Measurements from ENCODE around the gene AP4S1. TPM values are rescaled to one million over a fixed set of nuclear protein-coding genes. Genes with fewer than 3 reads are reported as not detected.

The AP4S1 gene
- total RNA-seq, 2 donors from 2014 or later = 4.3 to 5.9 TPM

GRCh38 chr14:31106768-31107167, 81.3 kb downstream of the AP4S1 start:
- peak; percentile 91 for ATAC-seq (replicated peaks)
- peaks cover 5% of the 10 kb centered on the region for H3K4me1 Mint-ChIP-seq
- H3K27ac Mint-ChIP-seq = peak overlapping the region; percentile 80
- peaks cover 100% of the 10 kb centered on the region for H3K36me3 Mint-ChIP-seq (ENCODE audit: low read depth)
- no peak overlapping the region for H3K4me3 Mint-ChIP-seq
- H3K9me3 Mint-ChIP-seq = no peaks in the 10 kb centered on the region
- H3K27me3 Mint-ChIP-seq = no peaks in the 10 kb centered on the region

GRCh38 chr14:31109257-31109656, 83.8 kb downstream of the AP4S1 start:
- Mint-ChIP-seq H3K36me3 (ENCODE audit: low read depth) (peaks cover 100% of the 10 kb centered on the region), H3K9me3 (no peaks in the 10 kb centered on the region), H3K4me1 (peaks cover 5% of the 10 kb centered on the region), H3K4me3 (no peak overlapping the region), H3K27ac (no peak overlapping the region), H3K27me3 (no peaks in the 10 kb centered on the region)
- ATAC-seq (replicated peaks) = no peak

GRCh38 chr14:31110872-31111271, 85.4 kb downstream of the AP4S1 start:
- ATAC-seq (replicated peaks) = no peak
- Mint-ChIP-seq H3K9me3 (no peaks in the 10 kb centered on the region), H3K4me1 (peaks cover 5% of the 10 kb centered on the region), H3K27me3 (no peaks in the 10 kb centered on the region), H3K4me3 (no peak overlapping the region), H3K27ac (no peak overlapping the region), H3K36me3 (ENCODE audit: low read depth) (peaks cover 100% of the 10 kb centered on the region)

GRCh38 chr14:31113794-31114193, 88.3 kb downstream of the AP4S1 start:
- ATAC-seq (replicated peaks) = no peak
- Mint-ChIP-seq H3K4me3 (no peak overlapping the region), H3K9me3 (no peaks in the 10 kb centered on the region), H3K36me3 (ENCODE audit: low read depth) (peaks cover 100% of the 10 kb centered on the region), H3K27ac (no peak overlapping the region), H3K4me1 (no peaks in the 10 kb centered on the region), H3K27me3 (no peaks in the 10 kb centered on the region)

GRCh38 chr14:31118892-31119291, 93.4 kb downstream of the AP4S1 start:
- Mint-ChIP-seq H3K27me3 (no peaks in the 10 kb centered on the region), H3K36me3 (ENCODE audit: low read depth) (peaks cover 100% of the 10 kb centered on the region), H3K4me1 (peaks cover under 1% of the 10 kb centered on the region), H3K4me3 (no peak overlapping the region), H3K27ac (no peak overlapping the region), H3K9me3 (no peaks in the 10 kb centered on the region)
- no peak for ATAC-seq (replicated peaks)

GRCh38 chr14:31122098-31122611, 96.7 kb downstream of the AP4S1 start:
- Mint-ChIP-seq H3K27me3 (no peaks in the 10 kb centered on the region), H3K4me1 (peaks cover 12% of the 10 kb centered on the region), H3K27ac (no peak overlapping the region), H3K9me3 (no peaks in the 10 kb centered on the region), H3K36me3 (ENCODE audit: low read depth) (peaks cover 96% of the 10 kb centered on the region), H3K4me3 (no peak overlapping the region)
- no peak for ATAC-seq (replicated peaks)

GRCh38 chr14:31122921-31123320, 97.5 kb downstream of the AP4S1 start:
- no peaks in the 10 kb centered on the region for H3K9me3 Mint-ChIP-seq
- H3K27me3 Mint-ChIP-seq = no peaks in the 10 kb centered on the region
- no peak for ATAC-seq (replicated peaks)
- no peak overlapping the region for H3K4me3 Mint-ChIP-seq
- H3K36me3 Mint-ChIP-seq (ENCODE audit: low read depth) = peaks cover 96% of the 10 kb centered on the region
- H3K4me1 Mint-ChIP-seq = peaks cover 16% of the 10 kb centered on the region
- H3K27ac Mint-ChIP-seq = no peak overlapping the region

GRCh38 chr14:31124197-31124596, 98.7 kb downstream of the AP4S1 start:
- Mint-ChIP-seq H3K4me1 (peaks cover 26% of the 10 kb centered on the region), H3K9me3 (no peaks in the 10 kb centered on the region), H3K27me3 (no peaks in the 10 kb centered on the region), H3K36me3 (ENCODE audit: low read depth) (peaks cover 96% of the 10 kb centered on the region), H3K27ac (peak overlapping the region; percentile 59), H3K4me3 (peak overlapping the region; percentile 32)
- ATAC-seq (replicated peaks) = peak; percentile 61

- no peak overlapping the region for H3K4me3 Mint-ChIP-seq
- no peak overlapping the region for H3K27ac Mint-ChIP-seq
- H3K27me3 Mint-ChIP-seq = no peaks in the 10 kb centered on the region
- H3K9me3 Mint-ChIP-seq = no peaks in the 10 kb centered on the region
- H3K36me3 Mint-ChIP-seq (ENCODE audit: low read depth) = peaks cover 94% of the 10 kb centered on the region
- H3K4me1 Mint-ChIP-seq = peaks cover 26% of the 10 kb centered on the region
- no peak for ATAC-seq (replicated peaks)
Observed at GRCh38 chr14:31125231-31125630, 99.8 kb downstream of the AP4S1 start.

- no peak for ATAC-seq (replicated peaks)
- Mint-ChIP-seq H3K9me3 (no peaks in the 10 kb centered on the region), H3K36me3 (ENCODE audit: low read depth) (peaks cover 94% of the 10 kb centered on the region), H3K27ac (no peak overlapping the region), H3K27me3 (no peaks in the 10 kb centered on the region), H3K4me1 (peaks cover 26% of the 10 kb centered on the region), H3K4me3 (no peak overlapping the region)
Observed at GRCh38 chr14:31126680-31127079, 101.2 kb downstream of the AP4S1 start.

GRCh38 chr14:31127690-31128089, 102.2 kb downstream of the AP4S1 start:
- peak overlapping the region; percentile 14 for H3K27ac Mint-ChIP-seq
- peaks cover 93% of the 10 kb centered on the region for H3K36me3 Mint-ChIP-seq (ENCODE audit: low read depth)
- H3K9me3 Mint-ChIP-seq = no peaks in the 10 kb centered on the region
- no peak overlapping the region for H3K4me3 Mint-ChIP-seq
- H3K4me1 Mint-ChIP-seq = peaks cover 26% of the 10 kb centered on the region
- no peaks in the 10 kb centered on the region for H3K27me3 Mint-ChIP-seq
- ATAC-seq (replicated peaks) = peak; percentile 94

- Mint-ChIP-seq H3K36me3 (ENCODE audit: low read depth) (peaks cover 93% of the 10 kb centered on the region), H3K9me3 (no peaks in the 10 kb centered on the region), H3K27ac (peak overlapping the region; percentile 14), H3K27me3 (no peaks in the 10 kb centered on the region), H3K4me3 (no peak overlapping the region), H3K4me1 (peaks cover 29% of the 10 kb centered on the region)
- ATAC-seq (replicated peaks) = no peak
Observed at GRCh38 chr14:31128601-31129526, 103.4 kb downstream of the AP4S1 start.

GRCh38 chr14:31133133-31133532, 107.7 kb downstream of the AP4S1 start:
- no peak overlapping the region for H3K4me3 Mint-ChIP-seq
- peak overlapping the region; percentile 77 for H3K27ac Mint-ChIP-seq
- peaks cover 91% of the 10 kb centered on the region for H3K36me3 Mint-ChIP-seq (ENCODE audit: low read depth)
- no peaks in the 10 kb centered on the region for H3K9me3 Mint-ChIP-seq
- peaks cover 13% of the 10 kb centered on the region for H3K4me1 Mint-ChIP-seq
- H3K27me3 Mint-ChIP-seq = no peaks in the 10 kb centered on the region
- ATAC-seq (replicated peaks) = no peak

GRCh38 chr14:31137214-31137889, 111.9 kb downstream of the AP4S1 start:
- peaks cover 3% of the 10 kb centered on the region for H3K4me1 Mint-ChIP-seq
- peak overlapping the region; percentile 69 for H3K27ac Mint-ChIP-seq
- no peaks in the 10 kb centered on the region for H3K27me3 Mint-ChIP-seq
- no peak overlapping the region for H3K4me3 Mint-ChIP-seq
- no peak for ATAC-seq (replicated peaks)
- H3K36me3 Mint-ChIP-seq (ENCODE audit: low read depth) = peaks cover 92% of the 10 kb centered on the region
- H3K9me3 Mint-ChIP-seq = no peaks in the 10 kb centered on the region

- peaks cover under 1% of the 10 kb centered on the region for H3K4me1 Mint-ChIP-seq
- peaks cover 89% of the 10 kb centered on the region for H3K36me3 Mint-ChIP-seq (ENCODE audit: low read depth)
- no peaks in the 10 kb centered on the region for H3K27me3 Mint-ChIP-seq
- no peak overlapping the region for H3K4me3 Mint-ChIP-seq
- H3K27ac Mint-ChIP-seq = peak overlapping the region; percentile 46
- ATAC-seq (replicated peaks) = no peak
- no peaks in the 10 kb centered on the region for H3K9me3 Mint-ChIP-seq
Observed at GRCh38 chr14:31138301-31138700, 112.9 kb downstream of the AP4S1 start.
